Neutrophil (primary cell): ENCODE data around the gene RIT1.

ENCODE experiments used
- H3K27ac ChIP-seq: fragments of 200-600 bp; sonication (generic); 2 replicates; pipeline ENCODE4 v1.5.1; 2016; ENCODE audit warnings: mild to moderate bottlenecking, moderate library complexity
- H3K27me3 ChIP-seq: fragments of 200-600 bp; sonication (generic); 2 replicates; pipeline ENCODE4 v1.6.0; 2016; ENCODE audit warnings: mild to moderate bottlenecking
- H3K36me3 ChIP-seq: fragments of 200-600 bp; sonication (generic); 2 replicates; pipeline ENCODE4 v1.5.1; 2017
- H3K4me1 ChIP-seq, 2 experiments: fragments of 200-600 bp in 1 of 2; sonication (generic) in 1 of 2; 1 replicate in 1 of 2; 2 replicates in 1 of 2; pipeline versions ENCODE4 v1.5.1 to v1.6.1; 2013 to 2016; ENCODE audit warnings: low read depth in 1 of 2, low read length in 1 of 2, mild to moderate bottlenecking in 1 of 2, moderate library complexity in 1 of 2; ENCODE audit not compliant: control insufficient read depth in 1 of 2, insufficient read depth in 1 of 2
- H3K4me3 ChIP-seq, 2 experiments: fragments of 200-600 bp in 1 of 2; sonication (generic) in 1 of 2; 1 replicate in 1 of 2; 2 replicates in 1 of 2; pipeline ENCODE4 v1.5.1; 2013 to 2016; ENCODE audit warnings: low read depth in 1 of 2, low read length in 1 of 2, mild to moderate bottlenecking in 1 of 2, moderate library complexity in 1 of 2
- H3K9me3 ChIP-seq: fragments of 200-600 bp; sonication (generic); 2 replicates; pipeline ENCODE4 v1.5.1; 2016
- CTCF ChIP-seq: fragments of 200-600 bp; sonication (generic); IDR thresholded peaks from 2 replicates; pipeline ENCODE4 v1.5.1; 2016; ENCODE audit warnings: antibody characterized with exemption

RIT1 gene

GRCh38 chr1:155919801-155920200 lies 8.7 kb upstream of the RIT1 start:
- peaks cover 100% of the 10 kb centered on the region for H3K36me3 ChIP-seq
- no peaks in the 10 kb centered on the region for H3K4me1 ChIP-seq
- no peaks in the 10 kb centered on the region for H3K27me3 ChIP-seq
- H3K9me3 ChIP-seq, result no peaks in the 10 kb centered on the region
- H3K4me3 ChIP-seq, result no peak overlapping the region
- no peak overlapping the region for H3K27ac ChIP-seq
- no peak for TF ChIP-seq CTCF

GRCh38 chr1:155918660-155919059 lies 7.5 kb upstream of the RIT1 start:
- no peak overlapping the region for H3K4me3 ChIP-seq
- peaks cover 99% of the 10 kb centered on the region for H3K36me3 ChIP-seq
- H3K9me3 ChIP-seq, result no peaks in the 10 kb centered on the region
- no peaks in the 10 kb centered on the region for H3K27me3 ChIP-seq
- no peaks in the 10 kb centered on the region for H3K4me1 ChIP-seq
- no peak overlapping the region for H3K27ac ChIP-seq
- no peak for TF ChIP-seq CTCF

- TF ChIP-seq CTCF, result no peak
- Histone ChIP-seq H3K27ac (no peak overlapping the region), H3K4me1 (peaks cover 21% of the 10 kb centered on the region in 2 experiments), H3K9me3 (no peaks in the 10 kb centered on the region), H3K27me3 (no peaks in the 10 kb centered on the region), H3K4me3 (no peak overlapping the region), H3K36me3 (peaks cover 75% of the 10 kb centered on the region)
Measured at GRCh38 chr1:155913969-155914757, 3.0 kb upstream of the RIT1 start.

GRCh38 chr1:155912056-155912536 lies 947 bp upstream of the RIT1 start:
- peaks cover 22 to 27% of the 10 kb centered on the region in 2 experiments for H3K4me1 ChIP-seq
- H3K36me3 ChIP-seq, result peaks cover 75% of the 10 kb centered on the region
- peak overlapping the region in 1 of 2 experiments; percentile 92 for H3K4me3 ChIP-seq
- H3K27me3 ChIP-seq, result no peaks in the 10 kb centered on the region
- H3K9me3 ChIP-seq, result no peaks in the 10 kb centered on the region
- H3K27ac ChIP-seq, result peak overlapping the region; percentile 97
- no peak for TF ChIP-seq CTCF

GRCh38 chr1:155910621-155911121 lies 478 bp downstream of the RIT1 start:
- Histone ChIP-seq H3K27ac (peak overlapping the region; percentile 97), H3K4me3 (peak overlapping the region; percentile 92 to 94), H3K4me1 (peaks cover 22 to 27% of the 10 kb centered on the region in 2 experiments), H3K36me3 (peaks cover 75% of the 10 kb centered on the region), H3K9me3 (no peaks in the 10 kb centered on the region), H3K27me3 (no peaks in the 10 kb centered on the region)
- no peak for TF ChIP-seq CTCF
